ENCODE measurements around the gene CDHR2. TPM values are rescaled to one million over a fixed set of nuclear protein-coding genes. Genes with fewer than 3 reads are reported as not detected.

The CDHR2 gene
- total RNA-seq, 4 donors from 2014 or later, result 0.07 to 0.27 (median 0.20) TPM; not detected in 1

DNA sequence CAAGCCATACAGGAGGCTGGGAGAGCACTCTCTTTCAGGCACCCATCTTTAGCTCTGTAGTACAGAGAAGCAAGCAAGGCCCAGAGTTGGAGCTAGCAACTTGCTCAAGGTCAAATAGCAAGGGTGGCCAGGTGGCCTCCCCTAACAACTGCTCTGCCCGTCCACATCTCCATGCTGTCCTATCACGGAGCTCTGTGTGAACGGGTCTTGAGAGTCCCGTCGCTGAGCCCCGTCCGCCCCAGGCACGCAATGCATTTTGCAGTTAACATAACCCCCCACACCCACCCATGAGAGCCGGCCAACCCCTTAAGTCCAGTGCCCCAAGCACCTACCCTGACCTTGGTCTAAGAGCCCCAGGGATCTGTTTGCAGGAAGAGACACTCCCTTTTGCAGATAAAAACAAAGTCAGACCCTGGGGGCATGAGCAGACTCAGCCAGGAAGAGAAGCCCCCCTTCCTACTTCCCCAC is 13.4 kb upstream of the CDHR2 start:
- in situ Hi-C loops (cut with MboI; ENCODE audit: low sequenced_read_pairs in 4 of 4), result loop anchor here in 3 of 4 donors (5.0 to 25.0 kb wide), 5 partner anchors 88 to 477 kb away; partner anchors contain the start of genes FAF2 (in 2 of the 3), UIMC1 (in 2 of the 3), CLTB (in 1 of the 3) and ZNF346 (in 1 of the 3)
- H3K36me3 ChIP-seq, result peaks cover 0 to 12% of the 10 kb centered on the region in 2 donors
- DNase-seq, result peak in 1 of 2 donors; percentile 43
- H3K27ac ChIP-seq, result peak overlapping the region; percentile 94 to 100 (median 97)
- TF ChIP-seq CTCF (IDR thresholded peaks at IDR 0.05 in 4 of 5, conservative IDR thresholded peaks at IDR 0.05 in 1 of 5) (no peak), POLR2A (IDR thresholded peaks at IDR 0.05) (no peak)
- H3K4me3 ChIP-seq, result peak overlapping the region; percentile 73 to 97 (median 90)
- peaks cover 37 to 50% of the 10 kb centered on the region in 2 donors for H3K4me1 ChIP-seq
- no peak for ATAC-seq
- H3K27me3 ChIP-seq, result no peaks in the 10 kb centered on the region
- no peaks in the 10 kb centered on the region for H3K9me3 ChIP-seq
- intact Hi-C loops (cut with DNase I; ENCODE audit: low total_unique reads), result loop anchor here (2.0 to 5.0 kb wide), 2 partner anchors 175 to 1067 kb away; partner anchors contain the start of genes B4GALT7 and KIAA1191

DNA sequence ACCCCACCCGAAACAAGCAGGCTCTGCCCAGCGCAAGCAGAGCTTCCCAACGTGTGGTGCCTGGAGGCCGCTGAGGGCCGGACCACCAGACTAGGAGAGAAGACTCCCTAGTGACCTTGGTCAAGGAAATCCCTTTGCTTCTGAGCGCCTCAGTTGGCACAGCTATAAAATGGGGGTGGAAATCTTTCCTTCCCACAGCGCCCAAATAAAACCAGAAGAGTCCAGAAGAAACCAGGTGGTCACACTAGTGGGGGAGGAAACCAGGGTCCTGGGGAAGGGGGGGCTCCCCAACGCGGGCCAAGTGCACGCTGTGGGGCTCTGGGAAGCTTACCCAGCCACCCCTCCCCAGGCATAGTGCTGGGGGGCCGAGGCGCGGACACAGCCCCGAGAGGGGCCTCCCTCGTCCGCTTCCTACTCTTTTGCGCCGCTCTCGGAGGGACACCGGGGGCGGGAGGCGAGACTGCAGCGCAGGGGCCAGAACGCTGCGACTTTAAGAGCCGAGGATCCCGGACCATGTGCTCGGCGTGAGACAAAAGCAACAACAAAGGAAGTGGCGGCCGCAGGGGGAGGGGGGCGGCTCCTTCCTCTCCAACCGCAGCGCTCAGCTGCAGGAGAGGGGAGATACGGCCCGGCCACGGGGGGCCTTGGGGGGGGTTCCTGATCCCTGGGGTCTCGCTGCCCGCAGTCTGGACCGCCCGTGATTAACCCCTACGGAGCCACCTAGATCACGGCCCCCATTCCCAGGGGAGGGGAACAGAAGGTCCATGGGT is 12.8 kb upstream of the CDHR2 start:
- in situ Hi-C loops (cut with MboI; ENCODE audit: low sequenced_read_pairs in 4 of 4), result loop anchor here in 3 of 4 donors (5.0 to 25.0 kb wide), 5 partner anchors 89 to 476 kb away; partner anchors contain the start of genes FAF2 (in 2 of the 3), UIMC1 (in 2 of the 3), CLTB (in 1 of the 3) and ZNF346 (in 1 of the 3)
- DNase-seq, result peak; percentile 76 to 81
- Histone ChIP-seq H3K27me3 (no peaks in the 10 kb centered on the region), H3K27ac (peak overlapping the region; percentile 94 to 100 (median 97)), H3K4me1 (peaks cover 37 to 48% of the 10 kb centered on the region in 2 donors), H3K4me3 (peak overlapping the region; percentile 73 to 97 (median 90)), H3K9me3 (no peaks in the 10 kb centered on the region), H3K36me3 (peaks cover 0 to 6% of the 10 kb centered on the region in 2 donors)
- peak; percentile 27 to 33 for ATAC-seq
- TF ChIP-seq POLR2A (IDR thresholded peaks at IDR 0.05) (no peak), CTCF (IDR thresholded peaks at IDR 0.05 in 4 of 5, conservative IDR thresholded peaks at IDR 0.05 in 1 of 5) (no peak)
- intact Hi-C loops (cut with DNase I; ENCODE audit: low total_unique reads), result loop anchor here (2.0 to 5.0 kb wide), 2 partner anchors 176 to 1066 kb away; partner anchors contain the start of genes B4GALT7 and KIAA1191

DNA sequence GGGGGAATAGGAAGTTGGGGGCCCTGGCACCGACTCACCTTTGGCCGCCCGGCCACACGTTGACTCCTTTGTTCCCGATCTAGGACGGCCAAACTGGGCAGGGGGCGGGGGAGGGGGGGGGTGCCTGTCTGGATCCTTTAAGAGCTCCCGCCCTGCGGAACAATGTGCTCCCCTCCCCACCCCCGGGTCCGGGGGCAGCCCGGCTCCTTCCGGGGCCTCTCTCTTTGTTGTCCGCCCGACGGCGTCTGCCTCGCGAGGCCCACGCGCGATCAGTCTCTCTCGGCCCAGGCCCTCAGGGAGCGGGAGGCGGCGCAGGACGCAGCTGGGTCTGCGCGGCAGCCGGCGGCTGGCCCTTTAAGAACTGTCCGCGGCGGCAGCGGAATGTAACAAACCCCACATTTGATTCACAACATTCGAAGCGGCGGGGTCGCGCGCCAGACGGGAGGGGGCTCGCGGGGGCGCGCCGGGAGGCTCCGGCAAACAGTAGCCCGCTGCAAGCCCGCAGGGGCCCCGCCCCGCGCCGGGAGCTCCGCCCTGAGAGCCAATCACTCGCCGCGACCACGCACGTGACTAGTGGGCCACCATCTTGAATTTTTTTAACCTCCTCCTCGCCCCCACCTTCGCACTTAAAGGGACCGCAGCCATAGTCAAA is 12.1 kb upstream of the CDHR2 start, which contains the start of gene RNF44:
Gene RNF44 (minus strand): TSS at position 501 of the 652 bp plus-strand sequence. CDS start 4,930 bp downstream, outside the sequence.
- peaks cover 42 to 47% of the 10 kb centered on the region in 2 donors for H3K4me1 ChIP-seq
- peak within 1 kb of the TSS; percentile 94 to 100 (median 97) for H3K27ac ChIP-seq
- peak; percentile 77 to 82 for ATAC-seq
- no peaks in the 10 kb centered on the region for H3K9me3 ChIP-seq
- no peaks in the 10 kb centered on the region for H3K36me3 ChIP-seq
- H3K27me3 ChIP-seq, result no peaks in the 10 kb centered on the region
- peak; percentile 98 for DNase-seq
- peak within 1 kb of the TSS; percentile 73 to 97 (median 90) for H3K4me3 ChIP-seq
- intact Hi-C loops (cut with DNase I; ENCODE audit: low total_unique reads) (loop anchor here (1.0 to 5.0 kb wide), 5 partner anchors 89 to 1065 kb away; partner anchors contain the start of genes B4GALT7, CLTB, FAF2 and HIGD2A), in situ Hi-C loops (cut with MboI; ENCODE audit: low sequenced_read_pairs in 4 of 4) (loop anchor here in 3 of 4 donors (5.0 to 25.0 kb wide), 5 partner anchors 90 to 475 kb away; partner anchors contain the start of genes FAF2 (in 2 of the 3), UIMC1 (in 2 of the 3), CLTB (in 1 of the 3) and ZNF346 (in 1 of the 3))
- peak; percentile 75 to 79 for TF ChIP-seq POLR2A (IDR thresholded peaks at IDR 0.05)
- TF ChIP-seq CTCF (IDR thresholded peaks at IDR 0.05 in 4 of 5, conservative IDR thresholded peaks at IDR 0.05 in 1 of 5), result peak in 1 of 5 experiments; percentile 14

Data from gastrocnemius medialis (tissue), 4 donors.